ENCODE measurements around the gene ABCA1.

The ABCA1 gene

GRCh38 chr9:104747565-104748358 is 180.2 kb downstream of the ABCA1 start, which contains the start of gene NIPSNAP3A:
TSS of gene NIPSNAP3A (plus strand) at chr9:104747683. CDS start at chr9:104747793, 110 bp downstream.
- peak; percentile 93 for DNase-seq

- DNase-seq = no peak
Measured at GRCh38 chr9:104747245-104747564, 180.8 kb downstream of the ABCA1 start.

GRCh38 chr9:104746798-104747197 is 181.2 kb downstream of the ABCA1 start:
- no peak for DNase-seq

GRCh38 chr9:104746285-104746684 is 181.7 kb downstream of the ABCA1 start:
- DNase-seq = no peak

- no peak for DNase-seq
Measured at GRCh38 chr9:104745852-104746251, 182.1 kb downstream of the ABCA1 start.

GRCh38 chr9:104743376-104743985 is 184.5 kb downstream of the ABCA1 start:
- peak; percentile 50 for DNase-seq

GRCh38 chr9:104740621-104741020 is 187.3 kb downstream of the ABCA1 start:
- no peak for DNase-seq

- no peak for DNase-seq
Measured at GRCh38 chr9:104738452-104738851, 189.5 kb downstream of the ABCA1 start.
